IMR-90 (cell line): ENCODE measurements around the gene ZFYVE21. TPM values are rescaled to one million over a fixed set of nuclear protein-coding genes. Genes with fewer than 3 reads are reported as not detected.

Source experiments
- ATAC-seq: fragments of 200-7000 bp; cut with Tn5 transposase; 2 replicates; pipeline ENCODE4 v1.9.1; 2020; ENCODE audit warnings: low read depth, mild to moderate bottlenecking, moderate library complexity
- BruUV-seq: library from RNA; stranded (reverse); fragments of 400-500 nt; replicated peaks from 2 replicates; lab custom pipeline; 2021; lab: Mats Ljungman, UMichigan
- CTCF ChIA-PET: fragments of 300-600 bp; formaldehyde crosslinking; extraction: SDS; loops from one replicate; lab custom pipeline; 2021; ENCODE audit warnings: antibody characterized with exemption; lab: Yijun Ruan, JAX
- POLR2A ChIA-PET: fragments of 300-600 bp; sonication (Branson Sonifier 250); formaldehyde crosslinking; loops from one replicate; lab custom pipeline; 2022; ENCODE audit warnings: antibody characterized with exemption; ENCODE audit not compliant: unreplicated experiment; lab: Charles Lee
- DNase-seq: peaks from one replicate; pipeline ENCODE4 v3.0.0; 2013
- H2AFZ ChIP-seq: replicated peaks from 2 replicates; pipeline ENCODE3; 2013; ENCODE audit warnings: low read length, mild to moderate bottlenecking; ENCODE audit not compliant: poor library complexity
- H2AK5ac ChIP-seq: 2 replicates; pipeline ENCODE4 v1.6.1; 2013; ENCODE audit warnings: low read depth, low read length, inconsistent platforms
- H2AK9ac ChIP-seq: replicated peaks from 2 replicates; pipeline ENCODE3; 2013; ENCODE audit warnings: mild to moderate bottlenecking, low read depth, low read length, moderate library complexity; ENCODE audit not compliant: poor library complexity
- H2BK120ac ChIP-seq: 2 replicates; pipeline ENCODE4 v1.6.1; 2013; ENCODE audit warnings: low read depth, low read length, inconsistent platforms
- H2BK15ac ChIP-seq: 3 replicates; pipeline ENCODE4 v1.6.1; 2013; ENCODE audit warnings: low read depth, low read length, inconsistent platforms
- H2BK20ac ChIP-seq: 2 replicates; pipeline ENCODE4 v1.6.1; 2013; ENCODE audit warnings: low read depth, mild to moderate bottlenecking, inconsistent platforms, low read length, moderate library complexity
- H2BK5ac ChIP-seq: 2 replicates; pipeline ENCODE4 v1.6.1; 2013; ENCODE audit warnings: mild to moderate bottlenecking, low read depth, low read length, inconsistent platforms; ENCODE audit not compliant: poor library complexity, severe bottlenecking
- H3K14ac ChIP-seq: replicated peaks from 2 replicates; pipeline ENCODE4 v1.6.1; 2013; ENCODE audit warnings: low read depth, low read length, inconsistent platforms
- H3K18ac ChIP-seq: 2 replicates; pipeline ENCODE4 v1.6.1; 2013; ENCODE audit warnings: low read depth, low read length, control low read depth
- H3K23ac ChIP-seq: 2 replicates; pipeline ENCODE4 v1.6.1; 2013; ENCODE audit warnings: low read depth, low read length, inconsistent platforms
- H3K27ac ChIP-seq: 2 replicates; pipeline ENCODE4 v1.5.1; 2013; ENCODE audit warnings: mild to moderate bottlenecking, control low read depth, low read length; ENCODE audit not compliant: insufficient read depth
- H3K27me3 ChIP-seq: 2 replicates; pipeline ENCODE4 v1.6.1; 2013; ENCODE audit warnings: low read length; ENCODE audit not compliant: control insufficient read depth, insufficient read depth
- H3K36me3 ChIP-seq: 2 replicates; pipeline ENCODE4 v1.6.1; 2013; ENCODE audit warnings: low read length, mixed read lengths; ENCODE audit not compliant: control insufficient read depth, insufficient read depth
- H3K4ac ChIP-seq: 2 replicates; pipeline ENCODE4 v1.6.1; 2013; ENCODE audit warnings: low read depth, low read length, inconsistent platforms
- H3K4me1 ChIP-seq: 2 replicates; pipeline ENCODE4 v1.6.1; 2013; ENCODE audit warnings: low read length, mixed read lengths; ENCODE audit not compliant: control insufficient read depth, insufficient read depth
- H3K4me2 ChIP-seq: 2 replicates; pipeline ENCODE4 v1.6.1; 2013; ENCODE audit warnings: low read depth, mild to moderate bottlenecking, control low read depth, low read length, moderate library complexity
- H3K4me3 ChIP-seq: 2 replicates; pipeline ENCODE4 v1.5.1; 2013; ENCODE audit warnings: low read depth, mild to moderate bottlenecking, control low read depth, low read length, moderate library complexity; ENCODE audit not compliant: insufficient read depth
- H3K56ac ChIP-seq: 2 replicates; pipeline ENCODE4 v1.6.1; 2013; ENCODE audit warnings: low read length, inconsistent platforms; ENCODE audit not compliant: insufficient read depth; ENCODE audit errors: extremely low read depth
- H3K79me1 ChIP-seq, 2 experiments: 2 replicates each; pipeline ENCODE4 v1.6.1; 2013; ENCODE audit warnings: low read length in 2 of 2, inconsistent platforms in 1 of 2, low read depth in 1 of 2
- H3K9ac ChIP-seq: 2 replicates; pipeline ENCODE4 v1.6.1; 2013; ENCODE audit warnings: low read depth, low read length, control low read depth
- H3K9me1 ChIP-seq: 2 replicates; pipeline ENCODE4 v1.6.1; 2013; ENCODE audit warnings: low read length, inconsistent platforms; ENCODE audit not compliant: insufficient read depth
- H3K9me3 ChIP-seq: 2 replicates; pipeline ENCODE4 v1.6.1; 2013; ENCODE audit warnings: low read length; ENCODE audit not compliant: control insufficient read depth, insufficient read depth
- H4K20me1 ChIP-seq: 2 replicates; pipeline ENCODE4 v1.6.1; 2013; ENCODE audit warnings: low read length, inconsistent platforms; ENCODE audit not compliant: insufficient read depth
- H4K5ac ChIP-seq: 2 replicates; pipeline ENCODE4 v1.6.1; 2013; ENCODE audit warnings: mild to moderate bottlenecking, low read depth, low read length, control low read depth
- H4K8ac ChIP-seq, 2 experiments: 2 replicates each; pipeline ENCODE4 v1.6.1; 2013; ENCODE audit warnings: low read depth in 2 of 2, low read length in 2 of 2, control low read depth in 1 of 2, inconsistent platforms in 1 of 2
- H4K91ac ChIP-seq: 2 replicates; pipeline ENCODE4 v1.6.1; 2013; ENCODE audit warnings: low read depth, low read length, inconsistent platforms; ENCODE audit not compliant: insufficient read depth
- BHLHE40 ChIP-seq: fragments of 150-350 bp; IDR thresholded peaks from 2 replicates; pipeline ENCODE4 v1.6.1; 2016; ENCODE audit warnings: mild to moderate bottlenecking, low read depth, low read length
- CEBPB ChIP-seq: IDR thresholded peaks from 2 replicates; pipeline ENCODE4 v1.6.1; 2012; ENCODE audit warnings: low read depth, low read length, improper control_type of control experiment
- CHD1 ChIP-seq: IDR thresholded peaks from 2 replicates; pipeline ENCODE4 v1.6.1; 2012; ENCODE audit warnings: low read depth, low read length, improper control_type of control experiment
- FOS ChIP-seq: fragments of 150-350 bp; IDR thresholded peaks from 2 replicates; pipeline ENCODE4 v1.6.1; 2016; ENCODE audit warnings: low read depth, low read length
- MAFK ChIP-seq: IDR thresholded peaks from 2 replicates; pipeline ENCODE4 v1.6.1; 2012; ENCODE audit warnings: low read depth, low read length, improper control_type of control experiment
- MAZ ChIP-seq: IDR thresholded peaks from 2 replicates; pipeline ENCODE4 v1.6.1; 2012; ENCODE audit warnings: low read depth, mild to moderate bottlenecking, low read length, improper control_type of control experiment, moderate library complexity, borderline replicate concordance
- MXI1 ChIP-seq: IDR thresholded peaks from 2 replicates; pipeline ENCODE4 v1.6.1; 2012; ENCODE audit warnings: low read depth, mild to moderate bottlenecking, low read length, moderate library complexity, borderline replicate concordance
- NFE2L2 ChIP-seq: fragments of 150-350 bp; IDR thresholded peaks from 2 replicates; pipeline ENCODE4 v1.6.1; 2016; ENCODE audit warnings: low read depth, mild to moderate bottlenecking, low read length
- POLR2A ChIP-seq: IDR thresholded peaks from 2 replicates; pipeline ENCODE4 v1.6.1; 2012; ENCODE audit warnings: mild to moderate bottlenecking, low read depth, low read length
- RAD21 ChIP-seq: IDR thresholded peaks from 2 replicates; pipeline ENCODE4 v1.6.1; 2012; ENCODE audit warnings: low read length, improper control_type of control experiment
- RCOR1 ChIP-seq: IDR thresholded peaks from 2 replicates; pipeline ENCODE4 v1.6.1; 2012; ENCODE audit warnings: mild to moderate bottlenecking, low read length, improper control_type of control experiment; ENCODE audit not compliant: insufficient replicate concordance
- RFX5 ChIP-seq: IDR thresholded peaks from 2 replicates; pipeline ENCODE4 v1.8.0; 2012; ENCODE audit warnings: low read depth, mild to moderate bottlenecking, low read length, moderate library complexity
- SMC3 ChIP-seq: fragments of 150-350 bp; IDR thresholded peaks from 2 replicates; pipeline ENCODE4 v1.6.1; 2016; ENCODE audit warnings: low read depth, mild to moderate bottlenecking, antibody characterized with exemption, low read length, moderate library complexity
- WGBS, 2 experiments: methylation state at CpG; one replicate each; pipeline versions ENCODE4 v1.1.5 to v1.1.7; 2013; ENCODE audit warnings: missing lambda C conversion rate in 2 of 2; ENCODE audit not compliant: insufficient read length in 1 of 2; ENCODE audit errors: extremely low coverage in 2 of 2; 5-methylcytosine and 5-hydroxymethylcytosine counted together
- dilution Hi-C: fragments of 300-500 bp; cut with HindIII; formaldehyde crosslinking; loops from one replicate; pipeline ENCODE4 v1.14.3; 2018; ENCODE audit warnings: low sequenced_read_pairs; ENCODE audit not compliant: unreplicated experiment
- in situ Hi-C: fragments of 300-500 bp; cut with MboI; formaldehyde crosslinking; loops from 3 replicates; pipeline ENCODE4 v1.14.3; 2019; ENCODE audit warnings: low sequenced_read_pairs, inconsistent platforms, mixed read lengths
- intact Hi-C: fragments of 100-400 bp; cut with micrococcal nuclease; formaldehyde crosslinking; loops from 2 replicates; pipeline ENCODE4 v1.10.0; 2022
- polyA plus RNA-seq, 3 experiments: library from polyadenylated mRNA; depleted of rRNA; stranded (reverse); fragments of >200 nt; gene quantifications; 2 replicates each; pipeline ENCODE4 v1.2.3, GENCODE V29; 2012; ENCODE audit warnings: low replicate concordance in 1 of 3
- total RNA-seq: library from RNA; depleted of rRNA; stranded (reverse); fragments of >200 nt; gene quantifications from 2 replicates; pipeline ENCODE4 v1.2.3, GENCODE V29; 2012
- TF ChIP-seq, protein P1 (sequence below): fragments of 150-350 bp; IDR thresholded peaks from 2 replicates; pipeline ENCODE4 v1.6.1; 2017; ENCODE audit warnings: mild to moderate bottlenecking, antibody characterized with exemption, low read length, low read depth
- TF ChIP-seq, protein P2 (sequence below): conservative IDR thresholded peaks from 2 replicates; pipeline ENCODE4 v1.5.1; 2012; ENCODE audit warnings: mild to moderate bottlenecking, low read depth, low read length, improper control_type of control experiment

ZFYVE21 gene
- total and polyA plus RNA-seq, 2 of the 4 experiments (the other 2 are of a cell fraction): 41.2 to 89.2 TPM

DNA sequence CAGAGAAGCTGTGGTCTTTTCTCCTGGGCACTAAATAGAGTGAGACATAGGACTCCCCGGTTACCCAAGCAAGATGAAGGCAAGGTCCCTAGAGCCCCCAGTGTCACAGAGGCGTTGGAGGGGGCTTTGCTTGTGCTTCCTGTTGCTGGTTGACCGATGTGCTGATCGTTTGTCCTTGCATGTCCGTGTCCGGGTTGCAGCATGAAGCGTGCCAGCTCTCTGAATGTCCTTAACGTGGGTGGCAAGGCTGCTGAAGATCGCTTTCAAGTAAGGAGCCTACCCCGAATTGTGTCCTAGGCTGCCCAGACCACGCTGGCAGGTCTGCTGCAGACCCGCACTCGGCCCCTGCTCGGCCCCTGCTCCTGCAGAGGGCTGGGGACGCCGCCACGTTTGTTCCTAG is 23.5 kb upstream of the ZFYVE21 start:
- H2BK15ac ChIP-seq: no peak overlapping the region
- H3K27ac ChIP-seq: no peak overlapping the region
- no peaks in the 10 kb centered on the region for H3K27me3 ChIP-seq
- intact Hi-C loops (no loop called here), dilution Hi-C loops (no loop called here), in situ Hi-C loops (no loop called here)
- peaks cover 29 to 71% of the 10 kb centered on the region in 2 experiments for H3K79me1 ChIP-seq
- H4K91ac ChIP-seq: no peak overlapping the region
- peaks cover 42% of the 10 kb centered on the region for H3K36me3 ChIP-seq
- no peak overlapping the region for H3K4ac ChIP-seq
- H3K4me3 ChIP-seq: no peak overlapping the region
- H4K20me1 ChIP-seq: peaks cover 60% of the 10 kb centered on the region
- no peak overlapping the region for H3K23ac ChIP-seq
- peaks cover 15% of the 10 kb centered on the region for H3K4me1 ChIP-seq
- H2BK5ac ChIP-seq: no peak overlapping the region
- no peak overlapping the region for H4K5ac ChIP-seq
- CTCF ChIA-PET: no interaction called here
- no peak overlapping the region for H2BK20ac ChIP-seq
- DNase-seq (no peak), ATAC-seq (no peak)
- H3K56ac ChIP-seq: no peak overlapping the region
- peaks cover 7% of the 10 kb centered on the region; the same call in 1 of the 2 replicates for H3K9me1 ChIP-seq
- no TSS peak for BruUV-seq
- TF ChIP-seq NFE2L2: no peak
- TF ChIP-seq BHLHE40: no peak
- TF ChIP-seq MAFK: no peak
- TF ChIP-seq RCOR1: no peak
- no peak for TF ChIP-seq RAD21
- TF ChIP-seq FOS: no peak
- TF ChIP-seq, protein P1, sequence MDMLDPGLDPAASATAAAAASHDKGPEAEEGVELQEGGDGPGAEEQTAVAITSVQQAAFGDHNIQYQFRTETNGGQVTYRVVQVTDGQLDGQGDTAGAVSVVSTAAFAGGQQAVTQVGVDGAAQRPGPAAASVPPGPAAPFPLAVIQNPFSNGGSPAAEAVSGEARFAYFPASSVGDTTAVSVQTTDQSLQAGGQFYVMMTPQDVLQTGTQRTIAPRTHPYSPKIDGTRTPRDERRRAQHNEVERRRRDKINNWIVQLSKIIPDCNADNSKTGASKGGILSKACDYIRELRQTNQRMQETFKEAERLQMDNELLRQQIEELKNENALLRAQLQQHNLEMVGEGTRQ: no peak
- TF ChIP-seq RFX5: no peak
- TF ChIP-seq MAZ: no peak
- no peak for TF ChIP-seq CEBPB
- TF ChIP-seq MXI1: no peak
- TF ChIP-seq POLR2A: no peak
- TF ChIP-seq CHD1: no peak
- TF ChIP-seq SMC3: no peak
- TF ChIP-seq, protein P2, sequence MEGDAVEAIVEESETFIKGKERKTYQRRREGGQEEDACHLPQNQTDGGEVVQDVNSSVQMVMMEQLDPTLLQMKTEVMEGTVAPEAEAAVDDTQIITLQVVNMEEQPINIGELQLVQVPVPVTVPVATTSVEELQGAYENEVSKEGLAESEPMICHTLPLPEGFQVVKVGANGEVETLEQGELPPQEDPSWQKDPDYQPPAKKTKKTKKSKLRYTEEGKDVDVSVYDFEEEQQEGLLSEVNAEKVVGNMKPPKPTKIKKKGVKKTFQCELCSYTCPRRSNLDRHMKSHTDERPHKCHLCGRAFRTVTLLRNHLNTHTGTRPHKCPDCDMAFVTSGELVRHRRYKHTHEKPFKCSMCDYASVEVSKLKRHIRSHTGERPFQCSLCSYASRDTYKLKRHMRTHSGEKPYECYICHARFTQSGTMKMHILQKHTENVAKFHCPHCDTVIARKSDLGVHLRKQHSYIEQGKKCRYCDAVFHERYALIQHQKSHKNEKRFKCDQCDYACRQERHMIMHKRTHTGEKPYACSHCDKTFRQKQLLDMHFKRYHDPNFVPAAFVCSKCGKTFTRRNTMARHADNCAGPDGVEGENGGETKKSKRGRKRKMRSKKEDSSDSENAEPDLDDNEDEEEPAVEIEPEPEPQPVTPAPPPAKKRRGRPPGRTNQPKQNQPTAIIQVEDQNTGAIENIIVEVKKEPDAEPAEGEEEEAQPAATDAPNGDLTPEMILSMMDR: no peak
- no peak overlapping the region for H2AFZ ChIP-seq
- H3K4me2 ChIP-seq: no peak overlapping the region
- no peak overlapping the region for H3K14ac ChIP-seq
- no peaks in the 10 kb centered on the region for H3K9me3 ChIP-seq
- no peak overlapping the region for H2BK120ac ChIP-seq
- H3K18ac ChIP-seq: no peak overlapping the region
- no peak overlapping the region for H4K8ac ChIP-seq
- H2AK9ac ChIP-seq: no peak overlapping the region
- no peak overlapping the region for H3K9ac ChIP-seq
- POLR2A ChIA-PET: no interaction called here
- H2AK5ac ChIP-seq: no peak overlapping the region
- 98% methylated on average over 11 of the region's 17 CpGs; no CpG with 5 or more reads in 1 of the 2 experiments for WGBS, 2 experiments
